ENCODE results near the gene HIP1R.
A peak's percentile ranks its signal among the peaks of the same experiment; 100 is the strongest.

Gene HIP1R

DNA sequence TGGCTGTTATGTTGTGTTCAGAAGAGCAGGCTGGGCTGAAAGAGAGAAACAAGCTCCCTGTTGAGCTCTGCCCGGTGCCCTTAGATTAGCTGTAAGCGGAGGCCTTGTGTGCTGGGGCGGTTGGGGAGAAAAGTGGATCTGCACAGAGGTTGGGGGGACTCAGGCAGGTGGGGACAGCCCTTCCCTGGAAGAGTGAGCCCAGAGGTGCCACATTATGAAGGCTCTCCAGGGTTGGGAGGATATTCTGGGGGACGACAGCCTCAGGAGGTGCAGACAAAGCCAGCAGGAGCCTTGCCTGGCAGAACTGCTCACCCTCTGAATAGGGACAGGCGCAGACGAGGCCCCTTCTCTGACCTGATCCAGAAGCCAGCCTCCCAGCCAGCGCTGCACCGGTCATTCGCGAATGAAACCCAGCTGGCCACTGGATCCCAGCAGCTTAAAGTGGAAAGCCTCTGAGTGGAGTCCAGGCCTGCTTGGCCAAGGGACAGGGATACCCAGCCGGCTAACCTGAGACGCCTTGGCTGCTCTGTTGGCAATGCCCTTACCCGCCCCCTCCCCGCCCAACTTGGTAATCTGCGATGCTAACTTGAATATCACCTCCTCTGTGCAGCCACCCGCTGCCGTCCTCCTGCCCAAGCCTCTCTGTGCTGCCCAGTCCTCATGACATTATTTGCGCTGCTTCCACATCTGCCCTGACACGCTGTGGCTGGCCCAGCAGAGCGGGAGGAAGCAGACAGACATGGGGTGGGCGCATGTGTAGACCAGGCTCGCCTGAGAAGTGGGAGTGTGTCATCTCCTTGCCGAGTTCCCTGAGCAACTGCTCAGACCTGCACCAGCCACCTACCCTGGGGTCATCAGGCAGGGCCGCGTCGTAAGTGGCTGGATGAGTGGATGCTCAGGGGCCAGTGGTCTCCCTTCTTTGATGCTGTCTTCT, 5.6 kb downstream of the HIP1R start:
- DNase-seq (no peak), ATAC-seq (replicated peaks) (no peak)
- Mint-ChIP-seq H3K27me3 (no peaks in the 10 kb centered on the region), H3K4me1 (peaks cover 61 to 87% of the 10 kb centered on the region in 2 donors), H3K36me3 (peaks cover 15 to 23% of the 10 kb centered on the region in 2 donors), H3K9me3 (no peaks in the 10 kb centered on the region), H3K27ac (peak overlapping the region; percentile 79), H3K4me3 (no peak overlapping the region)

DNA sequence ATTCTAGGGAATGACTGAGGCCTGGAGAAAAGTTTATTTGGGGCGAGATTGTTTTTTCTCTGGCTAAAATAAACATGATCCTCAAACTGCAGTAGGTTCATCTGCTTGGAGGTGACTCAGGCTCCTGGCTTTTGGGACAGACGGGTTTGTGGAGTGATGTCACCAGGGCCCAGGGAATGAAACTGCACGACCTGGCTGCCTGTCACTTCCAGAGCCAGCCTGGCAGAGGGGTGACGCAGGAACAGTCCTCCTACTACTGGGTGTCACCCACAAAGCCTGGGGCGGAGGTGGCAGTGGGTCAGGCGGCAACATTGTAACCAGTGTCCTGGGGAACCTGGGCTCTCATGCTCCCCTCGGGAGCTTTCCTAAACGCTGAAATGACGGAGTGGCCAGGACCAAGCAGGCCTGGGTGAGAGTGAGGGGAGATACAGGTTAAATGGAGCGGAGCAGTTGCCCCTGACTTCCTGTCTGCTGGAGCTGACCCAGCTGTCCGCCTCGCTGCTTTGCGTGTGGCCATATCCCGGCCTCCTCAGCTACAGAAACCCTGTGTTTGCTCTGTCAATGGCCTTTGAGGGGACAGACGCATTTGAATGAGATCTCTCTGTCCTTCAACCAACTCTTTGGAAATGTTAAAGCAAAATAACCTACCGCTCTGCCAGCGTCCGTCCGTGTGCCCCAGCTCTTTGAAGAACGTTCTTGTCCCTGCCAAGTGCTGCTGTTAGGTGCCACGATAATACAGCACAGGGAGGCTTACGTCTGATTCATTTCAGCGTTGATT, 6.5 kb downstream of the HIP1R start:
- H3K27ac Mint-ChIP-seq: peak overlapping the region; percentile 79
- no peaks in the 10 kb centered on the region for H3K9me3 Mint-ChIP-seq
- no peaks in the 10 kb centered on the region for H3K27me3 Mint-ChIP-seq
- DNase-seq (no peak), ATAC-seq (replicated peaks) (no peak)
- no peak overlapping the region for H3K4me3 Mint-ChIP-seq
- H3K4me1 Mint-ChIP-seq: peaks cover 59 to 81% of the 10 kb centered on the region in 2 donors
- H3K36me3 Mint-ChIP-seq: peaks cover 13 to 19% of the 10 kb centered on the region in 2 donors

DNA sequence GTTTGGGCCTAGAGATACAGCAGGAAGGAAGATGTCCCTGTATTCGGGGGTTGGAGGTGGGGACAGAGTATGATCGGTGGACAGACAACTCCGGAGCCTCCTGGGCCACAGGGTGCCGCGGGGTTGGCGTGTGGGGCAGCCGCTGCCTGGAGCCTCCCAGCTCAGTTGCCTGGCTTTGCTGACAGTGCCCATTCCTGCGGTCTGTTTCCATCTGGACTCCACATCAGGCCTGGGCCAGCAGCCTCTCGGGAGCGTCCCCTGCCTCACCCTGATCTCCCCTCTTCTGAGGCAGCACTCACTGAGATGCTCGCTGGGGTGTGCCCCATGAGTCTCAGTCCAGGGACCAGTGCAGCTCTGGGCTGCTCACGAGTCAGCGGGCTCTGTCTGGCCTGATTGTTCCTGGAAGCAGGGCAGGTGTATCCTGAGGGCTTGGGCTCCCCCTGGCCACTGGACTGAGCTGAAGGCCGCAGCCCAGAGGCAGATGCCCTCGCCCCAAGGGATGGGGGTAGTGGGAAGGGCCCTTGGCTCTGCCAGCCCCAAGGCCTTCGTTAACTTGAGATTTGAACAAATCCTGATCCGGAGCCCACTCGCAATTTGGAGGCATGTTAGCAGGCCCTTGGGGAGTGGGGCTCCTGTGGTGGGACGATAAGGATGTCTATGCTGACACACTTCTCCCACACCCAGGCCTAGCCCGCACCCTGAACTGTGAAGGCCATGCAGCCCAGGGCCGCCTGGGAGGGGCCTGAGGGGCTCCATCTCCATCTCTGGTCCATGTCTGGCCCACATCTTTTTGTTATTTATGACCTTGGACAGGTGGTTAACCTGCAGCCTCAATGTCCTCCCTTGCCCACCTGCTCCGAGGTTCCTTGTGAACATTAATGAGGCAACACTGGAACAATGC, 7.5 kb downstream of the HIP1R start:
- no peaks in the 10 kb centered on the region for H3K9me3 Mint-ChIP-seq
- DNase-seq: no peak
- no peak overlapping the region for H3K4me3 Mint-ChIP-seq
- no peak for ATAC-seq (replicated peaks)
- peak overlapping the region; percentile 65 for H3K27ac Mint-ChIP-seq
- H3K36me3 Mint-ChIP-seq: peaks cover 10 to 19% of the 10 kb centered on the region in 2 donors
- H3K27me3 Mint-ChIP-seq: no peaks in the 10 kb centered on the region
- peaks cover 52 to 75% of the 10 kb centered on the region in 2 donors for H3K4me1 Mint-ChIP-seq

DNA sequence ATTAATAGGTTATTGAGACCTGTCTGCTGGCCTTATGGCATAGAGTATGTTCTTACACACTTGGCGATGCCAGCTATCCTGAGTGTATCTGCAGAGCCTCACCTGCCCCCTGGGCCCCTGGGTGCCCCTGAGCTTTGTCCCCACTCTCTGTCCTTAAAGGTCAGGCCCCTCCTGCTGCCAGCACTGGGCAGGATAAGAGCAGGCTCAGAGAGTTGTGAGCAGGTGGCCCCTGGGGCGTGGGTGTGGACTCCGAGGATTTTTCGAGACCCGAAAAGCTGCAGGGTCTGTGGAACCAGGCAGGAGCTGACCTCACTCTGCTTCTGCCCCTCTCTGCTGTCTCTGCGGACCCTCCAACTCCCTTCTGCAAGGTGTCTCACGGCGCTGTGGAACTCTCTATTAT, 8.2 kb downstream of the HIP1R start:
- Mint-ChIP-seq H3K9me3 (no peaks in the 10 kb centered on the region), H3K27me3 (no peaks in the 10 kb centered on the region), H3K36me3 (peaks cover 11 to 20% of the 10 kb centered on the region in 2 donors), H3K27ac (peak overlapping the region; percentile 51), H3K4me3 (no peak overlapping the region), H3K4me1 (peaks cover 50 to 72% of the 10 kb centered on the region in 2 donors)
- ATAC-seq (replicated peaks): no peak
- no peak for DNase-seq

DNA sequence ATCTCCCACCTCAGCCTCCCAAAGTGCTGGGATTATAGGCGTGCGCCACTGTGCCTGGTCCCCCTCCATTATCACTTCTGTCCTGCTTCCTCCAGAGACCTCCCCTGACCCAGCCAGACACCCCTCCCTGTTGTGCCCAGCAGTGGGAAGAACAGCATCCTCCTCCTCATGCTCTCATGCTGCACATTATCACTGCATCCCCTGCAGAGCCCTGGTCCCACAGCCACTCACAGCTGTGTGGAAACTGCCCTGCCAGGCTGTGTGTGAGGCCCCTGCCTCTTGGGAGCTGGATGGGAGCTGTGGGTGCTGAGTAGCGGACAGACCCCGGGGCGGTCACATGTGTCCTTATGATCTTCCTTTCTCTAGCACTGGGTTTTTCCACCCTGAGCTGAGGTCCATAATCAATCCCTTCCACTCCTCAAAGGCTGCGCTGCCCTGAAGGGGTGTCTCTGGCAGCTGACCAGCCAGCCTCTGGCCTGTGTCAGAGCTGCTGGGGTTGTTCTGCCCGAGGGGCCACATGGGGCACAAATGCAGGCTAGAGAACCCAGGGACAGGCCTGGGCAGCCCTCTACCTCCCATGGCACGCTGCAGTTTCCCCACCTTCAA, 9.2 kb downstream of the HIP1R start:
- H3K9me3 Mint-ChIP-seq: no peaks in the 10 kb centered on the region
- peak overlapping the region in 1 of 2 donors; percentile 5 for H3K4me3 Mint-ChIP-seq
- H3K27ac Mint-ChIP-seq: peak overlapping the region; percentile 88
- H3K27me3 Mint-ChIP-seq: no peaks in the 10 kb centered on the region
- DNase-seq: no peak
- H3K36me3 Mint-ChIP-seq: peaks cover 20% of the 10 kb centered on the region in 2 donors
- H3K4me1 Mint-ChIP-seq: peaks cover 43 to 68% of the 10 kb centered on the region in 2 donors
- no peak for ATAC-seq (replicated peaks)

DNA sequence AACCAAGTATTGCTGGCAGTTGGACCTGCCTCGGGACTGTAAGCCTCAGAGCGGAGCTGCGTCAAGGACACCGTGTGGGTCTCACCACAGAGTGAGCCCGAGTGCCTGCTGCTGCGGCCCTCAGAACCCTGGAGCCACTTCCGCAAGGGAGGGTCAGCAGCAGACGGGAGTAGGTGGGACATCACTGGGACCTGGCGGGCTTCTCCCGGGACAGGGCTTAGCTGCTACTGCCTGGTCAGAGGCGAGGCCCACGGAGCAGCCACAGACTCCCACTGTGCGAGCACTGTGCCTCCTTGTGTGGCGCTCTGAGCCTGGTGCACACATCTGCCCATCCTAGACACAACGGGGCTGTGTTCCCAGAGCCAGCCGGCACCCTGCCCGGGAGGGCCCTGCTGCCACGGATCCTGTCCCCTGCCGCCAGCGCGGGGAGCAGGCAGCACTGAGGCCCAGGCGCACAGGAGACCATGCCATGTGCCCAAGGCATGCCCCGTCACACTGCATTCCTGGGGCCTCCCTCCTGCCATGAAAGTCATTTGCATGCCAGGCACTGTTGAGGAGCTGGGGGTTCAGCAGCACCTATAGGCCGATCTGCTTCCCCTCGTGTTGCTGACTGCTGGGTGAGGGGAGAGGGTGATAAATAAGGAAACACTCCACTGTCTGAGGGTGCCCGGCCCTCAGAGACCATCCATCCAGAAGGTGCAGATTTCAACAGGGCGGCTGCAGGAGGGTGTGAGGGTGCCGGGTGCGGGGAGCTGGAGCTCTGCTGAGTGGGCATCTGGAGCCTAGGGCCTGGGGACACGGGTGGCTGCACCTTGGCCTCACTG, 10.0 kb downstream of the HIP1R start:
- H3K36me3 Mint-ChIP-seq: peaks cover 22 to 23% of the 10 kb centered on the region in 2 donors
- H3K9me3 Mint-ChIP-seq: no peaks in the 10 kb centered on the region
- no peak overlapping the region for H3K4me3 Mint-ChIP-seq
- no peaks in the 10 kb centered on the region for H3K27me3 Mint-ChIP-seq
- no peak for ATAC-seq (replicated peaks)
- DNase-seq: no peak
- H3K4me1 Mint-ChIP-seq: peaks cover 38 to 60% of the 10 kb centered on the region in 2 donors
- peak overlapping the region; percentile 88 for H3K27ac Mint-ChIP-seq

DNA sequence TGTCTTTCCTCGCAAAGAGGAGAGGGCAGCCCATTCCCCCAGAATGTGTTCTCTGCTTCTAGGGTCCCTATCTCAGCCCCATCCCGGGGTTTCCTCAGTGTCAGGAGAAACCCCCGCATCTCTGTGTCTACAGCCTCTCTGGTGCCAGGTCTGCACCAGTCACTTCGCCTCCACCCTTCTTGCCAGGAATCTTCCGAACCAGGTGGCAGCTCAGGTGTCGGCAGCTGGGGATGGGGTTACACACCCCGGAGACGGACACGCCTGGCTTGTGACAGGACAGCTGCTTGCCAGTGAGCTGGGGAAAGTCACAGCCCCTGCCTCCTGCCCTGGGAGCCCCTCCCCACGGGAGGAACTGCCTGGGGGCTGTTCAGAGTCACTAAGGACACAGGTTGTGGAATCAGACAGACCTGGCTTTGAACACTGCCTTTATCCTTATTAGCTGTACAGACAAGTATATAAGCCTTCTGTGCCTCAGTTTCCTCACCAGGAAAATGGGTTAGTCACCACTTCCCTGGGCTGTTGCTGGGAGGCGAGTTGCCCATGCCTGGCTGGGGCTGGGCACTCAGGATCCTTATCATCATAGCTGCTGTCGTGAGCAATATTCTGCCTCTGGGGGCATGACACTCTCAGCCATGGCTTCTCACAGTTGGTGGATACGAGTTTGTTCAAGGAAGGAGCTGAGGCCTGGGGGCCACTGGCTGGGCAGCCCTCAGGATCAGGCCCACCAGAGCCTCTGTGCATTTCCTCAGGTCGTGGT, 10.8 kb downstream of the HIP1R start:
- DNase-seq: no peak
- Mint-ChIP-seq H3K27ac (peak overlapping the region; percentile 25), H3K27me3 (no peaks in the 10 kb centered on the region), H3K4me3 (no peak overlapping the region), H3K9me3 (no peaks in the 10 kb centered on the region), H3K36me3 (peaks cover 17 to 18% of the 10 kb centered on the region in 2 donors), H3K4me1 (peaks cover 34 to 52% of the 10 kb centered on the region in 2 donors)
- no peak for ATAC-seq (replicated peaks)

DNA sequence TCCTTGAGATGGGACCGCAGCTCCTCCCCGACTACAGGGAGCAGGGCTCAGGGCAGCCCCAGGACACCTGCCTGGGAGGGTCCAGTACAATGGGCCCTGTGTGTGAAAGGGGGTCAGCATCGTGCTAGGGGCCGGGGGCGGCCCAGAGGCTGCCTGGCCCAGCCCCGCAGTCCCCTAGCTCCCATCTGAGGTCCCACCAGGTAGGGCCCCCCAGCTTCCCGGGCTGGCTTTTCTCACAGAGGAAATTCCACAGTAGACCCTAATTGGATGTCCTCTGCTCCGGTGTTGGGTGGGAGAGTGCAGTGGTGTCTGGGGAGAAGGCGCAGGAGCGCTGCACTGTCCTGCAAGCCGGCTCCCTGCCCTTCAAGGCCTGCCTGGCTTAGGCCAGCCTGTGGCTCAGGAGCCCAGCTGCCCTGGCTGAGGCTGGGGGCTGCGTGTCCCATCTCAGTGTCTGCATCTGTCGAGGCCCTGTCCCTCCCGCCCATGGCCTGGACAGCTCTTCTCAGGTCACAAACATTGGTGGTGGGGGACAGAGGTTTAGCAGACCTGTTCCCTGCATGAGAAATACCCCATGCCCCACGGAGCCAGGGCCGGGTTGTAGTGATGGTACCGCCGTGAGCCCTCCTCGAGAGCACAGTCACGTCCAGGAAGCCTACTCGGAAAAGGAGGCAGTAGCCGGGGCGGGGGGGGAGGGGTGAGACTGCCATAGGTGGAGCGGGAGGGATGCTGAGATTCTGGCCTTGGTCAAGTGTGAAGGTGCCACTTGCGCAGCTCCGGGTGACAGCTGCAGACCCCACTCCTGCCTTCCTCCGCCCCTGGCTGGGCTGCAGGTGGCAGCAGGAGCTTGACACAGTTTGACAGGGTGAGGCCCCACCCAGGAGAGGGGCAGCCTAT, 11.6 kb downstream of the HIP1R start:
- no peak overlapping the region for H3K4me3 Mint-ChIP-seq
- no peak for DNase-seq
- no peak for ATAC-seq (replicated peaks)
- H3K27ac Mint-ChIP-seq: no peak overlapping the region
- H3K9me3 Mint-ChIP-seq: no peaks in the 10 kb centered on the region
- no peaks in the 10 kb centered on the region for H3K27me3 Mint-ChIP-seq
- H3K36me3 Mint-ChIP-seq: peaks cover 15 to 17% of the 10 kb centered on the region in 2 donors
- peaks cover 25 to 44% of the 10 kb centered on the region in 2 donors for H3K4me1 Mint-ChIP-seq

DNA sequence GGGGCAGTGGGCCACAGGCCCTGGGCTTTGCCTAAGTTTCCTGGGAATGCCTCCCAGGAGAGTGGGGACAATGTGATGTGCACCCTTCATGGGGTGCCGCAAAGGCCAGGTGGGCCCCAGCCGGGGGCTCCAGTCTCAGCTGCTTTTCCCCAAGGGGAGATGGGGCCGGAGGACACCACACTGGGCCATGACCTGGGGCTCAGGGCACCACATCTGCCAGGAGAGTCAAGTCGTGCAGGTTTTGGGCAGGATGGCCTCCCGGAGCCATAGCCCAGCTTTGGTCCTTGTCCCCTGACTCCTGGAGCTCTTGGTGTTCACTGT, 12.2 kb downstream of the HIP1R start:
- Mint-ChIP-seq H3K9me3 (no peaks in the 10 kb centered on the region), H3K4me3 (no peak overlapping the region), H3K36me3 (peaks cover 19 to 21% of the 10 kb centered on the region in 2 donors), H3K27ac (peak overlapping the region; percentile 9), H3K27me3 (no peaks in the 10 kb centered on the region), H3K4me1 (peaks cover 21 to 38% of the 10 kb centered on the region in 2 donors)
- no peak for ATAC-seq (replicated peaks)
- no peak for DNase-seq

DNA sequence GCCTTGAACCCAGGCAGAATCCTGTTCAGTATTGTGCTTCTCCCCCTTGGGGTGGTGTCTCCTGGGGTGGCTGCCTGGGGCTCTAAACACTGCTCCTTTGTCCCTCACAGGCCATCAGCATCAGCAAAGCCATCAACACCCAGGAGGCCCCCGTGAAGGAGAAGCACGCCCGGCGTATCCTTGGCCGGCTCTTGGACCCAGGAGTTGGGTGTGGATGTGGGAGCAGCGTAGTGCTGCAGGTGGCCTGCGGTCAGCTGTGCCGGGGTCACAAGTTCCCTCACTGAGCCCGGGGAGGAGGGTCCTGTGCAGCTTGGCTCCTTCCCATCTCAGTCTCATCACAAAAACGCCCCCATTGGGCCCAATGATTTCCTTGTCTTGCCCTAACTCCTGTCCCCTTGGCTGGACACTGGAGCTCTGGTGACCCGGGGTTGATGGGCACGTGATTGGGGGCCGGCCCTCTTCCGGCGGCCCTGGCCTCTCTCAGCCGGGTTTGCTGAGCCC, 12.7 kb downstream of the HIP1R start:
- peaks cover 23 to 24% of the 10 kb centered on the region in 2 donors for H3K36me3 Mint-ChIP-seq
- H3K9me3 Mint-ChIP-seq: no peaks in the 10 kb centered on the region
- ATAC-seq (replicated peaks): no peak
- H3K4me1 Mint-ChIP-seq: peaks cover 18 to 33% of the 10 kb centered on the region in 2 donors
- DNase-seq: no peak
- H3K4me3 Mint-ChIP-seq: no peak overlapping the region
- no peaks in the 10 kb centered on the region for H3K27me3 Mint-ChIP-seq
- H3K27ac Mint-ChIP-seq: peak overlapping the region; percentile 31

DNA sequence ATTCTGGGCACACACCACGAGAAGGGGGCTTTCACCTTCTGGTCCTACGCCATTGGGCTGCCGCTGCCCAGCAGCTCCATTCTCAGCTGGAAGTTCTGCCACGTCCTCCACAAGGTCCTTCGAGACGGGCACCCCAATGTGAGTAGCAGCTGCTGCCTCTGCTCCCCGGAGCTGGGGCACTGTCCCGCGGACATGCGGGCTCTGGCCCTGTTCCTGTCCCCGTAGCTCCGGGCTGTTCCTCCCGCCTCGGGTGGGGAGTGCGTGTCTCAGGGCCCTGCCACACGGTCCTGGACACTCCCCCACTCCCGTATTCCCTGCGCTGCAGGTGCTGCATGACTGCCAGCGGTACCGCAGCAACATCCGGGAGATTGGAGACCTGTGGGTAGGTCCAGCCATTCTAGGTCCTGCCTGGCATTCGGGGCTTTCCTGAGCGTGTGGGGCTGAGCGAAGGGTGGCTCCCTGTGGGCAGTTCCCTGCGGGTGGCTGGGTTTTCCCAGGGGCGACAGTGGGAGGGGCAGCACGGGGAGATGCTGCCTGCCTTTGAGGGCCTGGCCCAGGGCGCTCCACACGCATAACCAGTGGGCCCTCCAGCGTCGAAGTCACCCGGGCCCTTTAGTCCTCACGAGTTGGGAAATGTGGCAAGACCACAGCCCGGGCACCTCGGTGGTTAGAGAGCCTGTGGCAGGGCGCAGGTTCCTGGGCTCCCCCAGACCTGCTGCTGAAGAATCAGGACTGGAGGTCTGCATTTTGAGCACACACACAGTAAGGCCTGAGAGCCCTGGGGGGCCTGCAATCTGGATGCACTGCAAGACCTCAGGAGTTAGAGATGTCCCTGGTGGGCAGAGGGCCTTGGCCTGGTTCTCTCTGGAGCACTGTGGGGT, 13.5 kb downstream of the HIP1R start:
- no peak overlapping the region for H3K4me3 Mint-ChIP-seq
- peaks cover 15 to 26% of the 10 kb centered on the region in 2 donors for H3K4me1 Mint-ChIP-seq
- no peaks in the 10 kb centered on the region for H3K27me3 Mint-ChIP-seq
- H3K36me3 Mint-ChIP-seq: peaks cover 23 to 24% of the 10 kb centered on the region in 2 donors
- no peaks in the 10 kb centered on the region for H3K9me3 Mint-ChIP-seq
- ATAC-seq (replicated peaks): no peak
- peak overlapping the region; percentile 31 for H3K27ac Mint-ChIP-seq
- no peak for DNase-seq
